IMR-90 (cell line): ENCODE results near the gene TXNL4B.

Source experiments
- CEBPB ChIP-seq: IDR thresholded peaks from 2 replicates; pipeline ENCODE4 v1.6.1; 2012; ENCODE audit warnings: low read depth, low read length, improper control_type of control experiment
- CHD1 ChIP-seq: IDR thresholded peaks from 2 replicates; pipeline ENCODE4 v1.6.1; 2012; ENCODE audit warnings: low read depth, low read length, improper control_type of control experiment
- CTCF ChIP-seq: conservative IDR thresholded peaks from 2 replicates; pipeline ENCODE4 v1.5.1; 2012; ENCODE audit warnings: mild to moderate bottlenecking, low read depth, low read length, improper control_type of control experiment
- MAFK ChIP-seq: IDR thresholded peaks from 2 replicates; pipeline ENCODE4 v1.6.1; 2012; ENCODE audit warnings: low read depth, low read length, improper control_type of control experiment
- POLR2A ChIP-seq: IDR thresholded peaks from 2 replicates; pipeline ENCODE4 v1.6.1; 2012; ENCODE audit warnings: mild to moderate bottlenecking, low read depth, low read length
- RAD21 ChIP-seq: IDR thresholded peaks from 2 replicates; pipeline ENCODE4 v1.6.1; 2012; ENCODE audit warnings: low read length, improper control_type of control experiment
- SMC3 ChIP-seq: fragments of 150-350 bp; IDR thresholded peaks from 2 replicates; pipeline ENCODE4 v1.6.1; 2016; ENCODE audit warnings: low read depth, mild to moderate bottlenecking, antibody characterized with exemption, low read length, moderate library complexity
- TF ChIP-seq, protein P1 (sequence below): fragments of 150-350 bp; IDR thresholded peaks from 2 replicates; pipeline ENCODE4 v1.6.1; 2017; ENCODE audit warnings: mild to moderate bottlenecking, antibody characterized with exemption, low read length, low read depth

- TF ChIP-seq CTCF (peak; percentile 55), RAD21 (peak; percentile 64), POLR2A (no peak), MAFK (no peak), CEBPB (no peak), CHD1 (no peak), SMC3 (peak; percentile 22; the same call in 1 of the 2 replicates)
- TF ChIP-seq, protein P1, sequence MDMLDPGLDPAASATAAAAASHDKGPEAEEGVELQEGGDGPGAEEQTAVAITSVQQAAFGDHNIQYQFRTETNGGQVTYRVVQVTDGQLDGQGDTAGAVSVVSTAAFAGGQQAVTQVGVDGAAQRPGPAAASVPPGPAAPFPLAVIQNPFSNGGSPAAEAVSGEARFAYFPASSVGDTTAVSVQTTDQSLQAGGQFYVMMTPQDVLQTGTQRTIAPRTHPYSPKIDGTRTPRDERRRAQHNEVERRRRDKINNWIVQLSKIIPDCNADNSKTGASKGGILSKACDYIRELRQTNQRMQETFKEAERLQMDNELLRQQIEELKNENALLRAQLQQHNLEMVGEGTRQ = no peak
These were observed 6.0 kb upstream of the TXNL4B start for GRCh38 chr16:72099377-72099818.
